Superior temporal gyrus (tissue), 1 donor: Measurements from ENCODE around the gene CHD9.

ENCODE experiments used
- DNase-seq: peaks from one replicate; pipeline ENCODE4 v3.0.0-alpha.2; 2016; ENCODE audit errors: extremely low spot score

CHD9 gene

GRCh38 chr16:53091466-53092211, 36.8 kb downstream of the CHD9 start:
- peak; percentile 93 for DNase-seq

- no peak for DNase-seq
These were observed 37.5 kb downstream of the CHD9 start for GRCh38 chr16:53092284-53092683.

- DNase-seq = no peak
These were observed 38.5 kb downstream of the CHD9 start for GRCh38 chr16:53093162-53093744.

GRCh38 chr16:53094013-53094630, 39.3 kb downstream of the CHD9 start:
- DNase-seq = no peak

- DNase-seq = no peak
These were observed 42.4 kb downstream of the CHD9 start for GRCh38 chr16:53097190-53097589.

- DNase-seq = peak; percentile 72
These were observed 43.9 kb downstream of the CHD9 start for GRCh38 chr16:53098526-53099317.

- peak; percentile 83 for DNase-seq
These were observed 44.7 kb downstream of the CHD9 start for GRCh38 chr16:53099318-53100130.

- DNase-seq = no peak
These were observed 45.4 kb downstream of the CHD9 start for GRCh38 chr16:53100131-53100748.

- no peak for DNase-seq
These were observed 46.1 kb downstream of the CHD9 start for GRCh38 chr16:53100889-53101288.

GRCh38 chr16:53103811-53104210, 49.0 kb downstream of the CHD9 start:
- no peak for DNase-seq

GRCh38 chr16:53105565-53105964, 50.8 kb downstream of the CHD9 start:
- no peak for DNase-seq

GRCh38 chr16:53111078-53111791, 56.4 kb downstream of the CHD9 start:
- no peak for DNase-seq

GRCh38 chr16:53112015-53112414, 57.2 kb downstream of the CHD9 start:
- DNase-seq = no peak

GRCh38 chr16:53115047-53115446, 60.3 kb downstream of the CHD9 start:
- DNase-seq = no peak

- no peak for DNase-seq
These were observed 61.0 kb downstream of the CHD9 start for GRCh38 chr16:53115773-53116172.

GRCh38 chr16:53121043-53121620, 66.3 kb downstream of the CHD9 start:
- DNase-seq = no peak

GRCh38 chr16:53121661-53122060, 66.9 kb downstream of the CHD9 start:
- no peak for DNase-seq

- no peak for DNase-seq
These were observed 69.0 kb downstream of the CHD9 start for GRCh38 chr16:53123747-53124146.

GRCh38 chr16:53126390-53126789, 71.6 kb downstream of the CHD9 start:
- no peak for DNase-seq
